Activated CD4-positive, alpha-beta memory T cell treated with anti-CD3 and anti-CD28 coated beads for 36 hours (primary cell): ENCODE results near the gene GPC5. TPM values are rescaled to one million over a fixed set of nuclear protein-coding genes. Genes with fewer than 3 reads are reported as not detected.
"Not testable (repeated sequence)": the region's sequence is repeated elsewhere in the genome, so short reads cannot be mapped to it uniquely, and the experiment has no call there.

Source experiments
- CTCF ChIA-PET: fragments of 350-600 bp; sonication (Branson Sonifier 250); formaldehyde crosslinking; loops from one replicate; lab custom pipeline; 2021; ENCODE audit warnings: antibody characterized with exemption, inconsistent platforms; lab: Charles Lee
- POLR2A ChIA-PET: fragments of 350-600 bp; sonication (Branson Sonifier 250); formaldehyde crosslinking; loops from one replicate; lab custom pipeline; 2021; ENCODE audit warnings: antibody characterized with exemption; lab: Charles Lee
- DNase-seq: peaks from one replicate; pipeline ENCODE4 v3.0.0-alpha.2; 2020
- H3K27ac Mint-ChIP-seq: one replicate; pipeline ENCODE4 v1.8.0; 2021; ENCODE audit warnings: mixed read lengths
- H3K27me3 Mint-ChIP-seq: one replicate; pipeline ENCODE4 v1.8.0; 2021; ENCODE audit warnings: mixed read lengths
- H3K36me3 Mint-ChIP-seq: one replicate; pipeline ENCODE4 v1.8.0; 2021; ENCODE audit warnings: mixed read lengths
- H3K4me1 Mint-ChIP-seq: one replicate; pipeline ENCODE4 v1.8.0; 2021; ENCODE audit warnings: low read depth, mixed read lengths
- H3K4me3 Mint-ChIP-seq: one replicate; pipeline ENCODE4 v1.8.0; 2021; ENCODE audit warnings: mild to moderate bottlenecking, mixed read lengths
- H3K9me3 Mint-ChIP-seq: one replicate; pipeline ENCODE4 v1.8.0; 2021; ENCODE audit warnings: mixed read lengths
- intact Hi-C: fragments of 100-400 bp; cut with micrococcal nuclease; formaldehyde crosslinking; loops from one replicate; pipeline ENCODE4 v1.15.1; 2023
- total RNA-seq, 2 experiments: library from RNA; stranded (reverse); gene quantifications; one replicate each; pipeline ENCODE4 v1.2.3, GENCODE V29; 2021

The GPC5 gene
- total RNA-seq, 2 experiments from 2014 or later, result 0.17 to 0.29 TPM

DNA sequence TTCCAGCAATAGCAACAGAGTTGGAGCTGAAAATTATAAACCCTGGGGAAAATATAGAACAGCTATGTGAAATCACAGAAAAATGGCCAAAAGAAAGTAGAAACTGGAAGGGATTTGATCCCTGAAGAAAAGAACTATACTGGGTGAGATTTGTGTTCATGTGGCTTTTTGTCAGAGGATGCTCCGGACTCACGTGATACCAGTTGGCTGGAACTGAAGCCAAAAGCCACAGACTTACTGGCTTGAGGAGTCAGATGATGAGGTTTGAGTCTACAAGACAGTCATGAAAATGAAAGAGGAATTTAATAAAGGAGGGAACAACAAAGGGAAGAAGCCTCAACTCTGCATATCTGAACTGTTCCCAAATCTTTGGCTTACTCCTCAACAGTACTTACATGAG, 427.1 kb downstream of the GPC5 start:
- Mint-ChIP-seq H3K27me3 (no peaks in the 10 kb centered on the region), H3K9me3 (peaks cover 11% of the 10 kb centered on the region), H3K4me1 (no peaks in the 10 kb centered on the region), H3K36me3 (no peaks in the 10 kb centered on the region), H3K4me3 (no peak overlapping the region), H3K27ac (no peak overlapping the region)
- ChIA-PET POLR2A (no interaction called here), CTCF (no interaction called here)
- intact Hi-C loops, result no loop called here
- DNase-seq, result no peak

DNA sequence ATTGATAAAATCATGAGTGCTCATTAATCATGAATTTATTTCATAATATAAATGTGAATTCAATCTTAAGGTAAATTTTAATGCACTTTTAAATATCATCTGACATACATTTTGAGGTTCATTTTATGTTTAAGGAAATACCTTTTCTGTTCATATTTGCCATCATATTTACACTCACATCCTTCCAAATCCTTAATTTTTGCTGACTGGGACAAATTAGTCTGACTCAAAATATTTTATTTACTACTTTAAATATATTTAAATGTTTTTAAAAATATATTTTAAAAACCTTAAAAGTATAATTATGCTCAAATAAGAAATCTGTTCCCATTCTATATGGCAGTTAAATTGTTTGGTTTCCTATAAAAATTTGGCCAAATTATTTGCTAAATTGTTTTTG, 438.1 kb downstream of the GPC5 start:
- Mint-ChIP-seq H3K4me1 (no peaks in the 10 kb centered on the region), H3K9me3 (peaks cover 11% of the 10 kb centered on the region), H3K27ac (no peak overlapping the region), H3K36me3 (no peaks in the 10 kb centered on the region), H3K27me3 (no peaks in the 10 kb centered on the region), H3K4me3 (no peak overlapping the region)
- ChIA-PET CTCF (no interaction called here), POLR2A (no interaction called here)
- no peak for DNase-seq
- intact Hi-C loops, result no loop called here

DNA sequence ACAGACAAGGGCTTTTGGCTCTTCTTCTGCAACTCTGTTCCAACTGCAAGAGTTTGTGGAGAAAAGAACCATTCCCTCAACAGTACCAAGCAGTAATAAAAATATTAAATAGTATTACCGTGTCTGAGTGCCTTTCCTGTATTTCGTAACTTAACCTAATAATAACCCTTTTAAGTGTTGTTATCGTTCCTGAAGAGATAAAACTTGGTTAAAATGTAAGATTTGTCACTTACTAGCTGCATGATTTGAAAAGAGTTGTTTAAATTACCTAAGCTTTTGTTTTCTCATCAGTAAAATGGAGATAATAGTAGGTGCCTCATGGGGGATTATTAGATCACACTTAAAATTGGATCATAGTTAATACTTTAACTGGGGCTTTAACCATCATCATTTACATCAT, 447.2 kb downstream of the GPC5 start:
- no peaks in the 10 kb centered on the region for H3K4me1 Mint-ChIP-seq
- H3K36me3 Mint-ChIP-seq, result no peaks in the 10 kb centered on the region
- CTCF ChIA-PET, result no interaction called here
- POLR2A ChIA-PET, result no interaction called here
- H3K9me3 Mint-ChIP-seq, result peaks cover 2% of the 10 kb centered on the region
- intact Hi-C loops, result no loop called here
- no peak overlapping the region for H3K4me3 Mint-ChIP-seq
- H3K27ac Mint-ChIP-seq, result no peak overlapping the region
- DNase-seq, result no peak
- no peaks in the 10 kb centered on the region for H3K27me3 Mint-ChIP-seq

DNA sequence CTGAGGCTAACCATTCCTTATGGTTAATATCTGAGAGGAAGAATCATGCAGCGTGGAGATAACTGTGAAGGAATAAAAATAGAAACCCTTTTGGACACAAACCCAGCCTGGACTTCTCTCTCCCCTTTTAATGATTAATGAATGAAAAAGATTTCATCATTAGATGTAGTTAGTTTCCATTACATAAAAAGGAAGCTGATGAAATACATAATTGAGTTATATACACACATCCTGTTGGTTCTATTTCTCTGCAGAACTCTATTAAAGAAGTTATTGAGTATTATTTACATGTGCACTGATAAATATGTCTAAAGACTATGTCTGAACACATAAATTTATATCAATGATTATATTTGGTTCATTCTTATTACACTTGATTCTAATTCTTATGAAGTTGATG, 465.3 kb downstream of the GPC5 start:
- Mint-ChIP-seq H3K4me1 (no peaks in the 10 kb centered on the region), H3K4me3 (no peak overlapping the region), H3K9me3 (peaks cover 4% of the 10 kb centered on the region), H3K27me3 (no peaks in the 10 kb centered on the region), H3K36me3 (no peaks in the 10 kb centered on the region), H3K27ac (no peak overlapping the region)
- ChIA-PET CTCF (no interaction called here), POLR2A (no interaction called here)
- intact Hi-C loops, result no loop called here
- no peak for DNase-seq

DNA sequence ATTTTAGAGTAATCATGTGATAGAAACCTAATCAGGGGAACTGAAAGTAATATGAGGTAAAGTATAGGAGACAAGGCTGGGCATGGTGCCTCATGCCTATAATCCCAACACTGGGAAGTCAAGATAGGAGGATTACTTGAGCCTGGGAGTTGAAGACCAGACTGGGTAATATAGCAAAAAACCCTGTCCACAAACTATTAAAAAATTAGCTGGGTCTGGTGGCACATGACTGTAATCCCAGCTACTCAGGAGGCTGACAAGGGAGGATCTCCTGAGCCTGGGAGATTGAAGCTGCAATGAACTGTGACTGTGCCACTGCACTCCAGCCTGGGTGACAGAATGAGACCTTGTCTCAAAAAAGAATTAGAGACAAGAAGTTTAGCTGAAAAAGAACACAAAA, 469.9 kb downstream of the GPC5 start:
- H3K4me3 Mint-ChIP-seq, result no peak overlapping the region
- ChIA-PET POLR2A (no interaction called here), CTCF (no interaction called here)

DNA sequence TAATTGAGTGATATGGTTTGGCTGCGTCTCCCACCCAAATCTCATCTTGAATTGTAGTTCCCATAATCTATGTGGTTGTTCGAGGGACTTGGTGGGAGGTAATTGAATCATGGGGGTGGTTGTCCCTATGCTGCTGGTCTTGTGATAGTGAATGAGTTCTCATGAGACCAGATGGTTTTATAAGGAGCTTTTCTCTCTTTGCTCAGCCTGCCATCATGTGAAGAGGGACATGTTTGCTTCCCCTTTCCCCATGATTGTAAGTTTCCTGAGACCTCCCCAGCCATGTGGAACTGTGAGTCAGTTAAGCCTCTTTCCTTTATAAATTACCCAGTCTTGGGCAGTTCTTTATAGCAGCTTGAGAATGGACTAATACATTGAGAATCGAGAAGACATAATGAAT, 480.1 kb downstream of the GPC5 start:
- ChIA-PET CTCF (no interaction called here), POLR2A (no interaction called here)
- no peak for DNase-seq
- Mint-ChIP-seq H3K9me3 (peaks cover 2% of the 10 kb centered on the region), H3K27me3 (no peaks in the 10 kb centered on the region), H3K36me3 (no peaks in the 10 kb centered on the region), H3K27ac (no peak overlapping the region), H3K4me3 (no peak overlapping the region), H3K4me1 (no peaks in the 10 kb centered on the region)
- intact Hi-C loops, result no loop called here

More for the DNA sequence above, 469.9 kb downstream of the GPC5 start:
- Mint-ChIP-seq H3K27ac (no peak overlapping the region), H3K36me3 (no peaks in the 10 kb centered on the region), H3K9me3 (peaks cover 4% of the 10 kb centered on the region), H3K27me3 (no peaks in the 10 kb centered on the region), H3K4me1 (no peaks in the 10 kb centered on the region)
- intact Hi-C loops, result no loop called here
- no peak for DNase-seq

DNA sequence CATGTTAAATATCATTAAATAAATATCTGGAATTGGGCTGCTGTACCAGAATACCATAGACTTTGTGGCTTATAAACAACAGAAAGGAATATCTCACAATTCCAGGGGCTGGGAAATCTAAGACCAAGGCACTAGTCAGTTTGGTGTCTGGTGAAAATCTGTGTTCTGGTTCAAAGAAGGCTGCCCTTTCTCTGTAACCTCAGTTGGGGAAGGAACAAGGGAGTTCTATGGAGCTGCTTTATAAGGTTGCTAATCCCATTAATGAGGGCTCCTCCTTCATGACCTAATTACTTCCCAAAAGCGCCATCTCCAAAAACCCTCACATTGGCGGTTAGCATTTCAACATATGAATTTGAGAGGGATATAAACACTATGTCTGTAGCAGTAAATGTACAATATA, 480.9 kb downstream of the GPC5 start:
- Mint-ChIP-seq H3K36me3 (no peaks in the 10 kb centered on the region), H3K9me3 (peaks cover 2% of the 10 kb centered on the region), H3K27ac (no peak overlapping the region), H3K27me3 (no peaks in the 10 kb centered on the region), H3K4me1 (no peaks in the 10 kb centered on the region), H3K4me3 (no peak overlapping the region)
- intact Hi-C loops, result no loop called here
- CTCF ChIA-PET, result no interaction called here
- no peak for DNase-seq
- POLR2A ChIA-PET, result no interaction called here

DNA sequence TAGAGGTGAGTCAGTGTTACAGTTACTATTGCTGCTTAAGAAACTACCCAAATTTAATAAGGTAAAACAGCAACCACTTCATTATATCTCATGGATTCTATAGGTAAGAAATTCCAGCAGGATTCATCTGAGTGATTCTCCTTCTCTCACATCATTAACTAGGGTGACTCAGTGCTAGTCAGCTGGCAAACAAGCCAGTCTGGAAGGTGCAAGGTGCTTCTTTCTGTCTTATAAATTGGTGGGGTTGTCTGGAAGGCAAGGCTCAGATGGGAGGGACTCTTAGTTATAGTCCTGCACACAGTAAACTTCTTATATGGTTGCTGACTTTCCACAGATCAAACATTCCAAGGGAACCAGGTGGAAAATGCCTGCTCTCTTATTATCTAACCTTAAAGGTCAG, 484.5 kb downstream of the GPC5 start:
- Mint-ChIP-seq H3K27me3 (no peaks in the 10 kb centered on the region), H3K9me3 (peaks cover 6% of the 10 kb centered on the region), H3K36me3 (no peaks in the 10 kb centered on the region), H3K4me3 (no peak overlapping the region), H3K27ac (no peak overlapping the region), H3K4me1 (no peaks in the 10 kb centered on the region)
- CTCF ChIA-PET, result no interaction called here
- intact Hi-C loops, result no loop called here
- POLR2A ChIA-PET, result no interaction called here
- DNase-seq, result no peak

DNA sequence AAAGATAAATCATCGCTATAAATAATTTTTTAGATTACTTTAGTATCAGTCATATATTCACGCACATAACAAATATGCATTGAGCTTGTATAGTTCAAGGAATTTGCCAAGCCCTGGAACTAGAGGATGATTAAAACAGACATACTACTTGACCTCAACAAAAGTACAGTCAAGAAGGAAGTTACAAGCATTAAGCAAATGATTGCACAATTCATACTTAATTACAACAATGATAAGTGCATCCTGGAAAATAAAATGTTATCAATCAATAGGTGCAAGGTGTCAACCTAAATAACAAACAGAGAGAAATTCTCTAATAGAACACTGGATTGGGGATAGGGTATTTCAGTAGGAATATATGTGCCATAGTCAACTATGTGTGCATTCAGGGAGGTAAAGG, 491.2 kb downstream of the GPC5 start:
- H3K9me3 Mint-ChIP-seq, result peaks cover 13% of the 10 kb centered on the region
- no peak for DNase-seq
- intact Hi-C loops, result no loop called here
- H3K36me3 Mint-ChIP-seq, result no peaks in the 10 kb centered on the region
- H3K4me1 Mint-ChIP-seq, result no peaks in the 10 kb centered on the region
- CTCF ChIA-PET, result no interaction called here
- no peak overlapping the region for H3K27ac Mint-ChIP-seq
- no peak overlapping the region for H3K4me3 Mint-ChIP-seq
- POLR2A ChIA-PET, result no interaction called here
- H3K27me3 Mint-ChIP-seq, result no peaks in the 10 kb centered on the region

DNA sequence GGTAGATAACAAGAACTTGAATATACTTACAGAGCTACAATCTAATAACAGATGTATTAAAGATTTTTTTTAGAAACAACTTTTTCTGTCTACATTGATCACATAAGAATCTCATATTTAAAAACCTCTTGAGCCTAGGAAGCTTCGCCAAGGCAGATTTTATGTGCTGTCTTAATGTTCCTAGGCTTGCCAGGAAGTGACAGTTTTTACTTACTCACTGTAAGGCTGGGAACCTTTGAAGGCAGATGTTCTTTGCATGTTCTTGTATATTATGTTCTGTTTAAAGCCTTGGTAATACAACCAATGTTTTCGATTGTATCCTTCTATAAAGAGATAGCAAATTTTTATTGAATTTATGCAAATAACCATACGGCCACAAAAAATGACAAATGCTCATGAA, 492.7 kb downstream of the GPC5 start:
- CTCF ChIA-PET, result no interaction called here
- H3K36me3 Mint-ChIP-seq, result no peaks in the 10 kb centered on the region
- peaks cover 17% of the 10 kb centered on the region for H3K9me3 Mint-ChIP-seq
- POLR2A ChIA-PET, result no interaction called here
- intact Hi-C loops, result no loop called here
- no peaks in the 10 kb centered on the region for H3K4me1 Mint-ChIP-seq
- H3K27ac Mint-ChIP-seq, result no peak overlapping the region
- no peak for DNase-seq
- no peak overlapping the region for H3K4me3 Mint-ChIP-seq
- H3K27me3 Mint-ChIP-seq, result no peaks in the 10 kb centered on the region

DNA sequence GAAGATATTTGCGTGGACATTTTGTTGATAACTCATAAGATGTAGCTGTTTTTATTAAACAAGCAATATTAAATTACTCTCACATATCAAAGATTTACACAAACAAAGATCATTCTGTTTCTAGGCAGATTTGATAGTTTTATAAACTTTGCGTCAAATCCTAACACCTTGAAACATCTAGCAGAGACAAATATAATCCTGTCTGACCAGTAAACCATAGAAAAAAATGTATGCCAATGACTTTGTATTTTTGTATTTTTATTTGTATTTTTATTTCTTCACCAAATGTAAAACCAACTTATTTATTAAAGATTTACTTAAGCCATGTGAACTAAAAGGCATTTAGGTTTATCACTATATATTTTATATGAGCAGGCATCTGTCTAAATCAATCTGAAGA, 494.6 kb downstream of the GPC5 start:
- Mint-ChIP-seq H3K9me3 (peaks cover 9% of the 10 kb centered on the region), H3K36me3 (no peaks in the 10 kb centered on the region), H3K4me1 (no peaks in the 10 kb centered on the region), H3K27ac (no peak overlapping the region), H3K4me3 (no peak overlapping the region), H3K27me3 (no peaks in the 10 kb centered on the region)
- DNase-seq, result no peak
- intact Hi-C loops, result no loop called here
- CTCF ChIA-PET, result no interaction called here
- POLR2A ChIA-PET, result no interaction called here

DNA sequence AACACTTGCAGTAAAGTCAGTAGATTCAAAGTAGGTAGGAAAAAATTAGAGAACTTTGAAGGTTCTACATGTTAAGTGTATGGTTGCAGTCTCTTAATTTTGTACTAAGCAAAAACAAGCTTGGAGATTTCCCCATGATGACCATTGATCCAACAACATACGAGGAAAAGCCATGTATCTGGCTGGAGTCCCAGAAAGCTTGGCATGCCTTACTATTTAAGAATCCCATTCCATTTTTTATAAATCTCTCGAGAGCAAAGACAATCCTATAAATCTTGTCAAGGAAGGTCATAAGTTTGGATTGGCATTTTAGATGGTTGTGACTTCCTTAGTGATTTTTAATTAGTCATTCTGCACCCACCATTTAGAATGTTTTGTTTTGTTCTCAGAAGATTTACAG, 495.9 kb downstream of the GPC5 start:
- H3K27me3 Mint-ChIP-seq, result no peaks in the 10 kb centered on the region
- intact Hi-C loops, result no loop called here
- no peak for DNase-seq
- no peaks in the 10 kb centered on the region for H3K36me3 Mint-ChIP-seq
- POLR2A ChIA-PET, result no interaction called here
- peaks cover 6% of the 10 kb centered on the region for H3K9me3 Mint-ChIP-seq
- CTCF ChIA-PET, result no interaction called here
- no peak overlapping the region for H3K27ac Mint-ChIP-seq
- H3K4me3 Mint-ChIP-seq, result no peak overlapping the region
- H3K4me1 Mint-ChIP-seq, result no peaks in the 10 kb centered on the region

DNA sequence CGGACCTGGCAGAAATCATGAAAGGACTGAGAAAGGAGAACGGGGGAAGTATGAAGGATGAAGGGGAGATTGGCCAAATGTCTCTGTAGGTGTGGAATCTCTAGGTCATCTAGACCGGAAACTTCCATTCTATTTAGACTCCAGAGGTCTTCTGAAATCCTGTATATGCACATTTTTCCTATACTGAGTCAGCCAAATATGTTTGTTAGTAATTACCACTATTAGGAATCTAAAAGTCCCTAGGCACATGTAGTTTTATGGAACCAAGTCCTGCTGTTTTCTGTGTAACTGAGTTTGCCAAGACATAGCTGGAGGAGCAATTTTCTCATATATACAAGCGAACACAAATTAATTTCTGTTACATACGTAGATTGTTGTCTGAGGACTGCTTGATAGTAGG, 498.1 kb downstream of the GPC5 start:
- CTCF ChIA-PET, result no interaction called here
- POLR2A ChIA-PET, result no interaction called here
- peaks cover 6% of the 10 kb centered on the region for H3K9me3 Mint-ChIP-seq
- H3K36me3 Mint-ChIP-seq, result no peaks in the 10 kb centered on the region
- no peak for DNase-seq
- intact Hi-C loops, result no loop called here
- no peaks in the 10 kb centered on the region for H3K27me3 Mint-ChIP-seq
- H3K27ac Mint-ChIP-seq, result no peak overlapping the region
- H3K4me1 Mint-ChIP-seq, result no peaks in the 10 kb centered on the region
- no peak overlapping the region for H3K4me3 Mint-ChIP-seq

DNA sequence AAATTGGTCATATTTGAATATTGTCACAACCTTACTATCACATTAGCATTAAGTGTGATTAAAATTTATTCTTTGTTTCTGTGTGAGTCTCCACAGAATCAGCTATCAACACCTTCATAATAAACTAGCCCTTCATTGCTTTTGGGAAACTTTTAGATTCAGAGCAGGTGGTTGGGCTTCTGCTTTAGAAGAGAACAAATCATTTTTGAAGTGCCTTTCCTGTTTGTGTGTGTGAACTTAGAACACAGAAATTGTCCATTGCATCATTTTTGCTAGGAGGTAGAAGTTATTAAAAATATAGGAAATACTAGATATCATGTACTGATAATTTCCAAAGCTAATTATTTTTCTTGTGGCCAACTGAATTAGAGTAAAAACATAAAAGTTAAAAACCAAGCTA, 500.6 kb downstream of the GPC5 start:
- H3K4me3 Mint-ChIP-seq, intact Hi-C loops, H3K27me3 Mint-ChIP-seq, H3K27ac Mint-ChIP-seq, H3K36me3 Mint-ChIP-seq, H3K4me1 Mint-ChIP-seq, POLR2A ChIA-PET, DNase-seq, H3K9me3 Mint-ChIP-seq: not testable (repeated sequence)
- CTCF ChIA-PET, result interaction anchor here (1.1 kb wide), 1 partner anchor 188 kb away, joined by 3 read pairs; no protein-coding TSS in a partner anchor
